Measurements from ENCODE around the gene AUTS2. TPM values are rescaled to one million over a fixed set of nuclear protein-coding genes. Genes with fewer than 3 reads are reported as not detected.

Gene AUTS2
- total and polyA plus RNA-seq, 4 experiments from 2014 or later = 3.4 to 35.2 (median 25.5) TPM

DNA sequence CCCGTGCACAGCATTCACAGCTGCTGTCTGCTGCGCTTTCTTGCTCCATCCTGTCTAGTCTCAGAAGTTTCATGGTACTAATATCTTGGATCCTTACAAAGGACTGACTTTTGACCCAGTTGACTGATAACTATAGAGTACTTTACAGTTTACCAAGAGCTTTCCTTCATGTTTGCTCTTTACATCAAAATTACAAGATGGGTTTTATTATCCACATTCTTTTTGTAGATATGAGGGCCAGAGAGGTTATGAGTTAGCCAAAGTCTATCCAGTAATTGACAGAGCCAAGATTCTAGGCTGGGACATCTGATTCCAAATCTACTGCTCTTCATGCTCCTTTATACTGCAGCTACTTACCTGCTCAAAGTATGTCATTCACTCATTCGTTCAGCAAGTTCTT, 218.2 kb downstream of the AUTS2 start:
- intact Hi-C loops (cut with micrococcal nuclease) = no loop called here
- no peak for DNase-seq
- Mint-ChIP-seq H3K27ac (no peak overlapping the region), H3K27me3 (peaks cover under 1 to 1% of the 10 kb centered on the region in 2 donors), H3K9me3 (peaks cover 0 to 3% (median 0%) of the 10 kb centered on the region in 8 donors), H3K4me3 (no peak overlapping the region), H3K4me1 (no peaks in the 10 kb centered on the region), H3K36me3 (no peaks in the 10 kb centered on the region)
- Histone ChIP-seq H3K27me3 (ENCODE audit: insufficient read depth, low read length) (no peaks in the 10 kb centered on the region), H3K27ac (ENCODE audit: low read depth, low read length) (no peak overlapping the region), H3K9me3 (ENCODE audit: control insufficient read depth in 1 of 2, low read length in 2 of 2) (no peaks in the 10 kb centered on the region), H3K4me3 (ENCODE audit: low read length in 2 of 2) (no peak overlapping the region), H3K36me3 (ENCODE audit: insufficient read depth, low read length) (no peaks in the 10 kb centered on the region), H3K4me1 (ENCODE audit: insufficient read depth, low read length) (no peaks in the 10 kb centered on the region)
- POLR2A ChIA-PET (ENCODE audit: partially characterized antibody) = no interaction called here
- CTCF ChIA-PET (ENCODE audit: partially characterized antibody) = no interaction called here

DNA sequence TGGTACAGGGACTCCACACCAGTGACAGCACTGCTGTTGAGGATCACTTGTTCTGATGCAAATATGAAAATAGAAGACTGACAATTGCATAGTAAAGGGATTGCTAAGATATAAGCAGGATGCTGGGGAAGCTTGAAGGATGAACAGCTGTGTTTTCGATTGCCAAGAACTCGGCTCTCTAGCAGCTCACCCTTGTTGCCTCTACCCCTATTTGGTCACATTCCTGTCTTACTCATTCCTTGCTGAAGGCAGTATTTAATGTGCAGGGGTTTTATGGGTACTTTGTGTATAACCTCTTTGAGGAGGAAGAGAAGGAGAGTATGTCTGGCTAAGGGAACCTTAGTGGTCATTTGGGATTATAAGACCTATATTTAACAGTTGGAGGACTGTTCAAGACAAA, 218.8 kb downstream of the AUTS2 start:
- Mint-ChIP-seq H3K4me1 (no peaks in the 10 kb centered on the region), H3K36me3 (no peaks in the 10 kb centered on the region), H3K27ac (no peak overlapping the region), H3K9me3 (peaks cover 0 to 3% (median 0%) of the 10 kb centered on the region in 8 donors), H3K27me3 (peaks cover 0 to 1% of the 10 kb centered on the region in 2 donors), H3K4me3 (no peak overlapping the region)
- ChIA-PET CTCF (ENCODE audit: partially characterized antibody) (no interaction called here), POLR2A (ENCODE audit: partially characterized antibody) (no interaction called here)
- intact Hi-C loops (cut with micrococcal nuclease) = no loop called here
- Histone ChIP-seq H3K27ac (ENCODE audit: low read depth, low read length) (no peak overlapping the region), H3K27me3 (ENCODE audit: insufficient read depth, low read length) (no peaks in the 10 kb centered on the region), H3K4me1 (ENCODE audit: insufficient read depth, low read length) (no peaks in the 10 kb centered on the region), H3K36me3 (ENCODE audit: insufficient read depth, low read length) (no peaks in the 10 kb centered on the region), H3K9me3 (ENCODE audit: control insufficient read depth in 1 of 2, low read length in 2 of 2) (no peaks in the 10 kb centered on the region), H3K4me3 (ENCODE audit: low read length in 2 of 2) (no peak overlapping the region)
- DNase-seq = no peak

DNA sequence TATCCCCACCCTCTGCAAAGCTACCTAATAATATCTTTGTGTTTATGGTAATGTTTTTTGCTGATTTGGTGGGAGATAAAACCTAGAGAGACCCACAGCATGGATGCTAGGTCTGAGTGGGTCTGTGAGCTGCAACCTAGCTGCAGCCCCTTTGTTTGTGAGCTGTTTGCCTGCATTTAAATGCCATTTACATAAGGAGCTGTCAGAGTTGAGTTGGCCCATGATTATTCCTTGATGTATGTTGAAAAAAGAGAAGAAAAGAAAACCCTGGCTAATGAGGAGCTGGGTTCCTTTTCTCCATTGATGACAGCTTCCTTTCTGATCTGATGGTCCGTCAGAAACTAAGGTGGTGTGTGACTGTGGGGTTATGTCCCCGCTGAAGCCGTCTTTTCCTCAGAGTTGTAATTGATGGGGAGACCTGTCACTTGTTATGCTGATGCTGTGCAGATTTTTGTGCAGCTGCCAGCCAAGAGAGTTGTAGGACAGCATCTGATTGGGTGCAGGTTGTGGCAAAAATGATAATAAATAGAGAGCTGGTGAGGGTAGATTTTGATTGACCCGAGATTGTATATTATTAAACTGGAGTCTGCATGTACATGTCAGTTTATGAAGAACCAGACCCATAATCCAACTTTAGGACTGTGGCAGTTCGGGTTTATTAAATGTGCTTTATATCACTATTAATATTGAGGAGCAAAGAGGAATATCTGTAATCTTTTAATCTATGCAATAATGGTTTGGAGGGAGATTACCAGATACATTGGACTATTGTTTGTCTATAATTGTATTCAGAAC, 219.8 kb downstream of the AUTS2 start:
- no peak overlapping the region for H3K27ac Mint-ChIP-seq
- intact Hi-C loops (cut with micrococcal nuclease) = no loop called here
- POLR2A ChIA-PET (ENCODE audit: partially characterized antibody) = no interaction called here

GRCh38 chr7:69818636-69819332, 220.5 kb downstream of the AUTS2 start:
- intact Hi-C loops (cut with micrococcal nuclease) = no loop called here
- Mint-ChIP-seq H3K4me1 (peaks cover 0 to 8% (median 3%) of the 10 kb centered on the region in 4 donors), H3K4me3 (no peak overlapping the region), H3K27me3 (peaks cover 0 to 1% of the 10 kb centered on the region in 2 donors), H3K27ac (no peak overlapping the region), H3K36me3 (no peaks in the 10 kb centered on the region), H3K9me3 (peaks cover 0 to 6% (median 0%) of the 10 kb centered on the region in 8 donors)
- ChIA-PET POLR2A (ENCODE audit: partially characterized antibody) (no interaction called here), CTCF (ENCODE audit: partially characterized antibody) (interaction anchor here (1.3 kb wide), 1 partner anchor 8 kb away, joined by 4 read pairs; no protein-coding TSS in a partner anchor)
- Histone ChIP-seq H3K9me3 (ENCODE audit: control insufficient read depth in 1 of 2, low read length in 2 of 2) (no peaks in the 10 kb centered on the region), H3K36me3 (ENCODE audit: insufficient read depth, low read length) (no peaks in the 10 kb centered on the region), H3K4me3 (ENCODE audit: low read length in 2 of 2) (no peak overlapping the region), H3K4me1 (ENCODE audit: insufficient read depth, low read length) (no peaks in the 10 kb centered on the region), H3K27me3 (ENCODE audit: insufficient read depth, low read length) (no peaks in the 10 kb centered on the region), H3K27ac (ENCODE audit: low read depth, low read length) (no peak overlapping the region)
- DNase-seq = no peak

More for the DNA sequence above, 219.8 kb downstream of the AUTS2 start:
- Mint-ChIP-seq H3K4me1 (peaks cover 0 to 4% (median 0%) of the 10 kb centered on the region in 4 donors), H3K9me3 (peaks cover 0 to 6% (median 0%) of the 10 kb centered on the region in 8 donors), H3K27me3 (peaks cover 0 to 1% of the 10 kb centered on the region in 2 donors), H3K36me3 (no peaks in the 10 kb centered on the region), H3K4me3 (no peak overlapping the region)
- Histone ChIP-seq H3K4me1 (ENCODE audit: insufficient read depth, low read length) (no peaks in the 10 kb centered on the region), H3K27ac (ENCODE audit: low read depth, low read length) (no peak overlapping the region), H3K27me3 (ENCODE audit: insufficient read depth, low read length) (no peaks in the 10 kb centered on the region), H3K36me3 (ENCODE audit: insufficient read depth, low read length) (no peaks in the 10 kb centered on the region), H3K9me3 (ENCODE audit: control insufficient read depth in 1 of 2, low read length in 2 of 2) (no peaks in the 10 kb centered on the region), H3K4me3 (ENCODE audit: low read length in 2 of 2) (no peak overlapping the region)
- DNase-seq = no peak
- CTCF ChIA-PET (ENCODE audit: partially characterized antibody) = interaction anchor here (1.3 kb wide), 1 partner anchor 9 kb away, joined by 4 read pairs; no protein-coding TSS in a partner anchor

GRCh38 chr7:69819333-69819705, 221.0 kb downstream of the AUTS2 start:
- ChIA-PET POLR2A (ENCODE audit: partially characterized antibody) (no interaction called here), CTCF (ENCODE audit: partially characterized antibody) (no interaction called here)
- no peaks in the 10 kb centered on the region for H3K36me3 Mint-ChIP-seq
- Histone ChIP-seq H3K27ac (ENCODE audit: low read depth, low read length) (no peak overlapping the region), H3K27me3 (ENCODE audit: insufficient read depth, low read length) (no peaks in the 10 kb centered on the region), H3K9me3 (ENCODE audit: control insufficient read depth in 1 of 2, low read length in 2 of 2) (no peaks in the 10 kb centered on the region), H3K4me3 (ENCODE audit: low read length in 2 of 2) (no peak overlapping the region), H3K4me1 (ENCODE audit: insufficient read depth, low read length) (no peaks in the 10 kb centered on the region), H3K36me3 (ENCODE audit: insufficient read depth, low read length) (no peaks in the 10 kb centered on the region)
- H3K4me1 Mint-ChIP-seq = peaks cover 0 to 10% (median 4%) of the 10 kb centered on the region in 4 donors
- H3K27me3 Mint-ChIP-seq = peaks cover 0 to 1% of the 10 kb centered on the region in 2 donors
- no peak overlapping the region for H3K4me3 Mint-ChIP-seq
- no peak overlapping the region for H3K27ac Mint-ChIP-seq
- no peak for DNase-seq
- peaks cover 0 to 6% (median 0%) of the 10 kb centered on the region in 8 donors for H3K9me3 Mint-ChIP-seq
- intact Hi-C loops (cut with micrococcal nuclease) = no loop called here

GRCh38 chr7:69820479-69821192, 222.4 kb downstream of the AUTS2 start:
- no peaks in the 10 kb centered on the region for H3K36me3 Mint-ChIP-seq
- no peak for DNase-seq
- ChIA-PET POLR2A (ENCODE audit: partially characterized antibody) (no interaction called here), CTCF (ENCODE audit: partially characterized antibody) (no interaction called here)
- peaks cover 5 to 16% (median 10%) of the 10 kb centered on the region in 4 donors for H3K4me1 Mint-ChIP-seq
- Histone ChIP-seq H3K9me3 (ENCODE audit: control insufficient read depth in 1 of 2, low read length in 2 of 2) (no peaks in the 10 kb centered on the region), H3K36me3 (ENCODE audit: insufficient read depth, low read length) (no peaks in the 10 kb centered on the region), H3K27me3 (ENCODE audit: insufficient read depth, low read length) (no peaks in the 10 kb centered on the region), H3K4me3 (ENCODE audit: low read length in 2 of 2) (no peak overlapping the region), H3K4me1 (ENCODE audit: insufficient read depth, low read length) (no peaks in the 10 kb centered on the region), H3K27ac (ENCODE audit: low read depth, low read length) (no peak overlapping the region)
- no peak overlapping the region for H3K27ac Mint-ChIP-seq
- intact Hi-C loops (cut with micrococcal nuclease) = no loop called here
- H3K9me3 Mint-ChIP-seq = peaks cover 0 to 6% (median 0%) of the 10 kb centered on the region in 8 donors
- no peak overlapping the region for H3K4me3 Mint-ChIP-seq
- peaks cover 0 to 1% of the 10 kb centered on the region in 2 donors for H3K27me3 Mint-ChIP-seq

- POLR2A ChIA-PET (ENCODE audit: partially characterized antibody) = no interaction called here
- DNase-seq = no peak
- Mint-ChIP-seq H3K9me3 (peaks cover 0 to 6% (median under 1%) of the 10 kb centered on the region in 8 donors), H3K4me3 (no peak overlapping the region), H3K27me3 (peaks cover 0 to 1% of the 10 kb centered on the region in 2 donors), H3K4me1 (peaks cover 5 to 16% (median 10%) of the 10 kb centered on the region in 4 donors), H3K36me3 (no peaks in the 10 kb centered on the region), H3K27ac (no peak overlapping the region)
- no peak overlapping the region for H3K27ac ChIP-seq (ENCODE audit: low read depth, low read length)
- H3K9me3 ChIP-seq (ENCODE audit: control insufficient read depth in 1 of 2, low read length in 2 of 2) = no peaks in the 10 kb centered on the region
- CTCF ChIA-PET (ENCODE audit: partially characterized antibody) = no interaction called here
- H3K36me3 ChIP-seq (ENCODE audit: insufficient read depth, low read length) = no peaks in the 10 kb centered on the region
- H3K4me1 ChIP-seq (ENCODE audit: insufficient read depth, low read length) = no peaks in the 10 kb centered on the region
- no peak overlapping the region for H3K4me3 ChIP-seq (ENCODE audit: low read length in 2 of 2)
- H3K27me3 ChIP-seq (ENCODE audit: insufficient read depth, low read length) = no peaks in the 10 kb centered on the region
- intact Hi-C loops (cut with micrococcal nuclease) = no loop called here
Measured at GRCh38 chr7:69822386-69822785, 224.1 kb downstream of the AUTS2 start.

Measured in CD4-positive, alpha-beta memory T cell (primary cell).